Upper lobe of left lung (tissue), 6 donors: ENCODE results near the gene ITPR2. TPM values are rescaled to one million over a fixed set of nuclear protein-coding genes. Genes with fewer than 3 reads are reported as not detected.
"Not testable (repeated sequence)": the region's sequence is repeated elsewhere in the genome, so short reads cannot be mapped to it uniquely, and the experiment has no call there.

Source experiments
- ATAC-seq, 2 donors: fragments of 200-7000 bp; cut with Tn5 transposase; one replicate each; pipeline ENCODE4 v1.9.1; 2022; ENCODE audit warnings: mild to moderate bottlenecking in 2 of 2, moderate library complexity in 2 of 2; ENCODE audit not compliant: low FRiP score in 2 of 2
- DNase-seq, 2 donors: peaks; one replicate each; pipeline ENCODE4 v3.0.0-alpha.2; 2019 to 2020
- H3K27ac ChIP-seq, 4 donors: fragments of 200-600 bp; sonication (generic); one replicate each; pipeline ENCODE4 v1.5.1; 2016 to 2019
- H3K27me3 ChIP-seq, 4 donors: fragments of 200-600 bp; sonication (generic); one replicate each; pipeline ENCODE4 v1.5.1; 2017 to 2019
- H3K36me3 ChIP-seq, 4 donors: fragments of 200-600 bp; sonication (generic); one replicate each; pipeline ENCODE4 v1.5.1; 2016 to 2019
- H3K4me1 ChIP-seq, 4 donors: fragments of 200-600 bp; sonication (generic); one replicate each; pipeline ENCODE4 v1.5.1; 2018 to 2019
- H3K4me3 ChIP-seq, 4 donors: fragments of 200-600 bp; sonication (generic); one replicate each; pipeline ENCODE4 v1.5.1; 2017 to 2019; ENCODE audit warnings: mild to moderate bottlenecking in 2 of 4, moderate library complexity in 1 of 4
- H3K9me3 ChIP-seq, 4 donors: fragments of 200-600 bp; sonication (generic); one replicate each; pipeline ENCODE4 v1.5.1; 2018 to 2019
- CTCF ChIP-seq, 6 experiments: fragments of 450-650 bp in 4 of 6; fragments of 200-600 bp in 2 of 6; sonication (generic) in 2 of 6; IDR thresholded peaks; one replicate each; pipeline ENCODE4 v1.5.1; 2016 to 2019; ENCODE audit warnings: antibody characterized with exemption in 6 of 6
- EP300 ChIP-seq, 4 donors: sonication (generic); formaldehyde crosslinking; IDR thresholded peaks; one replicate each; pipeline ENCODE4 v1.5.1; 2017; ENCODE audit warnings: antibody characterized with exemption in 4 of 4, control low read depth in 2 of 4
- POLR2A ChIP-seq, 4 donors: fragments of 450-650 bp; IDR thresholded peaks; one replicate each; pipeline ENCODE4 v1.5.1; 2016 to 2017; ENCODE audit warnings: antibody characterized with exemption in 4 of 4, mild to moderate bottlenecking in 2 of 4
- POLR2AphosphoS5 ChIP-seq, 2 donors: sonication (generic); formaldehyde crosslinking; IDR thresholded peaks; one replicate each; pipeline ENCODE4 v1.5.1; 2017; ENCODE audit warnings: antibody characterized with exemption in 2 of 2
- WGBS, 2 donors: methylation state at CpG; one replicate each; pipeline ENCODE4 v1.1.5; 2017 to 2018; 5-methylcytosine and 5-hydroxymethylcytosine counted together
- total RNA-seq, 6 donors: library from RNA; depleted of rRNA in 4 of 6; stranded (reverse); fragments of >200 nt in 4 of 6; gene quantifications; one replicate each; pipeline versions ENCODE4 v1.1.0 to v1.2.1, GENCODE V29; 2016 to 2021
- donor health status: DM: no; HTN: no; CAD: no; lungs with moderate emphysema.
- donor health status: DM: no; HTN: yes; CAD: no; lungs with severe emphysema.

ITPR2 gene
- total RNA-seq, 6 donors from 2014 or later = 35.5 to 115 (median 45.0) TPM

GRCh38 chr12:26323673-26324072, 509.3 kb downstream of the ITPR2 start:
- Histone ChIP-seq H3K4me3 (no peak overlapping the region), H3K4me1 (no peaks in the 10 kb centered on the region), H3K9me3 (no peaks in the 10 kb centered on the region), H3K27ac (no peak overlapping the region), H3K36me3 (no peaks in the 10 kb centered on the region), H3K27me3 (no peaks in the 10 kb centered on the region)
- no peak for ATAC-seq
- TF ChIP-seq EP300 (IDR thresholded peaks at IDR 0.05) = no peak
- TF ChIP-seq POLR2AphosphoS5 (IDR thresholded peaks at IDR 0.05) = no peak
- TF ChIP-seq CTCF (IDR thresholded peaks at IDR 0.05) = no peak
- no peak for TF ChIP-seq POLR2A (IDR thresholded peaks at IDR 0.05)
- no peak for DNase-seq
- whole genome bisulfite sequencing, 2 donors = 94 to 96% methylated on average over 2 of the region's 2 CpGs

GRCh38 chr12:26319511-26319910, 513.5 kb downstream of the ITPR2 start:
- ATAC-seq = peak in 1 of 2 donors; percentile 96
- DNase-seq = no peak
- H3K27ac ChIP-seq = no peak overlapping the region

GRCh38 chr12:26318661-26319068, 514.3 kb downstream of the ITPR2 start:
- WGBS, 2 donors = 62 to 71% methylated on average over 2 to 5 of the region's 5 CpGs
- Histone ChIP-seq H3K9me3 (peaks cover 0 to 3% (median 0%) of the 10 kb centered on the region in 4 donors), H3K4me3 (no peak overlapping the region), H3K27ac (peak overlapping the region in 1 of 4 donors; percentile 40), H3K4me1 (no peaks in the 10 kb centered on the region), H3K27me3 (no peaks in the 10 kb centered on the region), H3K36me3 (no peaks in the 10 kb centered on the region)
- TF ChIP-seq POLR2A (IDR thresholded peaks at IDR 0.05) (no peak), POLR2AphosphoS5 (IDR thresholded peaks at IDR 0.05) (peak in 1 of 2 donors; percentile 20), EP300 (IDR thresholded peaks at IDR 0.05) (peak in 1 of 4 donors; percentile 48), CTCF (IDR thresholded peaks at IDR 0.05) (no peak)
- DNase-seq (peak in 1 of 2 donors; percentile 49), ATAC-seq (peak in 1 of 2 donors; percentile 88)

More at GRCh38 chr12:26319511-26319910, 513.5 kb downstream of the ITPR2 start:
- no peaks in the 10 kb centered on the region for H3K4me1 ChIP-seq
- TF ChIP-seq CTCF (IDR thresholded peaks at IDR 0.05) (no peak), EP300 (IDR thresholded peaks at IDR 0.05) (no peak), POLR2A (IDR thresholded peaks at IDR 0.05) (no peak), POLR2AphosphoS5 (IDR thresholded peaks at IDR 0.05) (no peak)
- H3K36me3 ChIP-seq = no peaks in the 10 kb centered on the region
- 71 to 79% methylated on average over 5 of the region's 5 CpGs for WGBS, 2 donors
- H3K9me3 ChIP-seq = no peaks in the 10 kb centered on the region
- H3K4me3 ChIP-seq = no peak overlapping the region
- no peaks in the 10 kb centered on the region for H3K27me3 ChIP-seq

DNA sequence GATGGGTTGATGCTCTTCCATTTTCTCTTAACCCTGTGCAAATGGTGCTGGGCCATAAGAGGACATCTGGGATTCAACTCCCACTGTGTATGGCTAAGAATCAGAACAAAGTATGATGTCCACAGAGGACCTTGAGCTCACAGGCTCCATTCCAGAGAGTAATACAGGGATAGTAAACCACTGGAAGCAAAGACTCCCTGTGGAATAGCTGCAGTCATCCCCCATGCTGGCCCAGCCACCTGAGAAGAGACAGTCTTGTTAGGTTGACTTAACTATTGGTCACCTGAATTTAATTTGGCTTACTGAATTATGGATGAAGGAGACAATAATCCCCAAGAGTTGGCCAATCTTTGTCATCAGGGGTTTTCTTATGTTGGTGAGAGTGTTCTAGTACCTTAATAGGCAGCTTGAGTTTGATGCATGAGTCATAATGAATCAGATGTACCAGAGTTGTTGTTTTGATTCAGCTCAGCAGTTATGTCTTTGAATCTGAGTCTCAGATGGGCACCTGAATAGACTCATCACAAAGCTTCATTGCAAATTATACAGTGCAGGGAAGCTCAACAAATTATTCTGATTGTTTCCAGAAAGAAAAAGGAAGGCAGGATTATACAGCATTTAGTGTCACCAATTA, 514.9 kb downstream of the ITPR2 start:
- peak in 1 of 2 donors; percentile 35 for ATAC-seq
- Histone ChIP-seq H3K4me1 (no peaks in the 10 kb centered on the region), H3K27me3 (no peaks in the 10 kb centered on the region), H3K27ac (peak overlapping the region in 1 of 4 donors; percentile 40), H3K9me3 (peaks cover 0 to 3% (median 0%) of the 10 kb centered on the region in 4 donors), H3K36me3 (no peaks in the 10 kb centered on the region), H3K4me3 (no peak overlapping the region)
- no peak for TF ChIP-seq POLR2AphosphoS5 (IDR thresholded peaks at IDR 0.05)
- no peak for TF ChIP-seq EP300 (IDR thresholded peaks at IDR 0.05)
- TF ChIP-seq POLR2A (IDR thresholded peaks at IDR 0.05) = no peak
- TF ChIP-seq CTCF (IDR thresholded peaks at IDR 0.05) = no peak
- no peak for DNase-seq

- not testable (repeated sequence) for H3K27me3 ChIP-seq, H3K9me3 ChIP-seq, ATAC-seq, H3K4me3 ChIP-seq, H3K27ac ChIP-seq, H3K36me3 ChIP-seq, DNase-seq, H3K4me1 ChIP-seq
Observed at GRCh38 chr12:26314103-26314502, 518.9 kb downstream of the ITPR2 start.

- not testable (repeated sequence) for H3K4me3 ChIP-seq, H3K27ac ChIP-seq, DNase-seq, H3K27me3 ChIP-seq, H3K4me1 ChIP-seq, H3K9me3 ChIP-seq, H3K36me3 ChIP-seq, ATAC-seq
- 73 to 75% methylated on average over 6 of the region's 6 CpGs for WGBS, 2 donors
Observed at GRCh38 chr12:26310489-26310888, 522.5 kb downstream of the ITPR2 start.
